Smooth muscle cell (in vitro differentiated cells): ENCODE measurements around the gene BANF2. TPM values are rescaled to one million over a fixed set of nuclear protein-coding genes. Genes with fewer than 3 reads are reported as not detected.

Experiments
- DNase-seq: peaks from one replicate; lab custom pipeline; 2025; ENCODE audit not compliant: unreplicated experiment; lab: John Stamatoyannopoulos, UW
- H2AFZ ChIP-seq: fragments of 200-600 bp; sonication (generic); 2 replicates; pipeline ENCODE4 v1.6.0; 2016; ENCODE audit warnings: antibody characterized with exemption, low read depth, mild to moderate bottlenecking
- H3F3A ChIP-seq: fragments of 200-600 bp; sonication (generic); 2 replicates; pipeline ENCODE4 v1.6.0; 2017; ENCODE audit warnings: antibody characterized with exemption, low read depth
- H3K27ac ChIP-seq: fragments of 200-600 bp; sonication (generic); 2 replicates; pipeline ENCODE4 v1.5.1; 2016; ENCODE audit warnings: low read depth, mild to moderate bottlenecking
- H3K27me3 ChIP-seq: fragments of 200-600 bp; sonication (generic); 2 replicates; pipeline ENCODE4 v1.6.1; 2016; ENCODE audit warnings: low read depth, mild to moderate bottlenecking
- H3K36me3 ChIP-seq: fragments of 200-600 bp; sonication (generic); 2 replicates; pipeline ENCODE4 v1.5.1; 2016; ENCODE audit warnings: low read depth
- H3K4me1 ChIP-seq: fragments of 200-600 bp; sonication (generic); 2 replicates; pipeline ENCODE4 v1.5.1; 2016; ENCODE audit warnings: low read depth
- H3K4me2 ChIP-seq: fragments of 200-600 bp; sonication (generic); 2 replicates; pipeline ENCODE4 v1.6.0; 2016; ENCODE audit warnings: mild to moderate bottlenecking
- H3K4me3 ChIP-seq: fragments of 200-600 bp; sonication (generic); 2 replicates; pipeline ENCODE4 v1.5.1; 2016; ENCODE audit warnings: mild to moderate bottlenecking
- H3K79me2 ChIP-seq: fragments of 200-600 bp; sonication (generic); 2 replicates; pipeline ENCODE4 v1.6.0; 2016; ENCODE audit warnings: low read depth, mild to moderate bottlenecking
- H3K9ac ChIP-seq: fragments of 200-600 bp; sonication (generic); 2 replicates; pipeline ENCODE4 v1.6.0; 2016; ENCODE audit warnings: low read depth
- H3K9me3 ChIP-seq: fragments of 200-600 bp; sonication (generic); replicated peaks from 2 replicates; pipeline ENCODE4 v1.5.1; 2016; ENCODE audit warnings: low read depth
- H4K20me1 ChIP-seq: fragments of 200-600 bp; sonication (generic); 2 replicates; pipeline ENCODE4 v1.6.0; 2016; ENCODE audit warnings: low read depth
- CTCF ChIP-seq: fragments of 200-600 bp; sonication (generic); IDR thresholded peaks from 2 replicates; pipeline ENCODE4 v1.5.1; 2017; ENCODE audit warnings: borderline replicate concordance, mild to moderate bottlenecking, antibody characterized with exemption; ENCODE audit not compliant: insufficient read depth, poor library complexity, severe bottlenecking
- WGBS: methylation state at CpG from one replicate; pipeline ENCODE4 v1.1.7; 2016; ENCODE audit warnings: low lambda C conversion rate; 5-methylcytosine and 5-hydroxymethylcytosine counted together
- polyA plus RNA-seq: library from polyadenylated mRNA; unstranded; fragments of >200 nt; fragmentation: Nextera tagmentation; extraction: Ambion mirVana; gene quantifications from 2 replicates; pipeline ENCODE4 v1.2.1, GENCODE V29; 2016
- total RNA-seq: library from RNA; depleted of rRNA; stranded (reverse); fragments of >200 nt; gene quantifications from 2 replicates; pipeline ENCODE4 v1.2.3, GENCODE V29; 2014

BANF2 gene
- total and polyA plus RNA-seq, 2 experiments from 2014 or later: not detected

GRCh38 chr20:17682889-17683198 is 16.9 kb upstream of the BANF2 start:
- Histone ChIP-seq H3K4me1 (peaks cover 13% of the 10 kb centered on the region), H3K27me3 (no peaks in the 10 kb centered on the region), H4K20me1 (peaks cover 33% of the 10 kb centered on the region), H3K4me3 (peak overlapping the region; percentile 61), H3K9ac (peak overlapping the region; percentile 47), H3K4me2 (peak overlapping the region; percentile 81), H3K9me3 (no peaks in the 10 kb centered on the region), H3K36me3 (peaks cover 4% of the 10 kb centered on the region), H3K27ac (peak overlapping the region; percentile 37), H3F3A (peaks cover 13% of the 10 kb centered on the region), H2AFZ (peak overlapping the region; percentile 89), H3K79me2 (peaks cover 34% of the 10 kb centered on the region)
- WGBS: 23% methylated on average over 10 of the region's 10 CpGs
- no peak for TF ChIP-seq CTCF
- no peak for DNase-seq

GRCh38 chr20:17683218-17684076 is 16.3 kb upstream of the BANF2 start:
- Histone ChIP-seq H3K9me3 (no peaks in the 10 kb centered on the region), H3K4me2 (peak overlapping the region; percentile 81), H3K27ac (no peak overlapping the region), H2AFZ (no peak overlapping the region), H3F3A (peaks cover 9% of the 10 kb centered on the region), H3K36me3 (peaks cover 4% of the 10 kb centered on the region), H3K9ac (no peak overlapping the region), H3K79me2 (peaks cover 28% of the 10 kb centered on the region), H3K27me3 (no peaks in the 10 kb centered on the region), H4K20me1 (peaks cover 26% of the 10 kb centered on the region), H3K4me3 (no peak overlapping the region), H3K4me1 (peaks cover 13% of the 10 kb centered on the region)
- 85% methylated on average over 10 of the region's 10 CpGs for WGBS
- no peak for TF ChIP-seq CTCF
- no peak for DNase-seq

GRCh38 chr20:17684077-17684888 is 15.5 kb upstream of the BANF2 start:
- H3K27ac ChIP-seq: no peak overlapping the region
- no peaks in the 10 kb centered on the region for H3K27me3 ChIP-seq
- DNase-seq: no peak
- 85% methylated on average over 13 of the region's 13 CpGs for WGBS
- H3K4me2 ChIP-seq: no peak overlapping the region
- H3K4me3 ChIP-seq: no peak overlapping the region
- peaks cover 20% of the 10 kb centered on the region for H3K79me2 ChIP-seq
- peaks cover 13% of the 10 kb centered on the region for H3K4me1 ChIP-seq
- H3K36me3 ChIP-seq: peaks cover 4% of the 10 kb centered on the region
- peaks cover 7% of the 10 kb centered on the region for H3F3A ChIP-seq
- no peak overlapping the region for H2AFZ ChIP-seq
- peaks cover 18% of the 10 kb centered on the region for H4K20me1 ChIP-seq
- no peaks in the 10 kb centered on the region for H3K9me3 ChIP-seq
- no peak overlapping the region for H3K9ac ChIP-seq
- no peak for TF ChIP-seq CTCF
